Measurements from ENCODE around the gene ZNF322.

Gene ZNF322

DNA sequence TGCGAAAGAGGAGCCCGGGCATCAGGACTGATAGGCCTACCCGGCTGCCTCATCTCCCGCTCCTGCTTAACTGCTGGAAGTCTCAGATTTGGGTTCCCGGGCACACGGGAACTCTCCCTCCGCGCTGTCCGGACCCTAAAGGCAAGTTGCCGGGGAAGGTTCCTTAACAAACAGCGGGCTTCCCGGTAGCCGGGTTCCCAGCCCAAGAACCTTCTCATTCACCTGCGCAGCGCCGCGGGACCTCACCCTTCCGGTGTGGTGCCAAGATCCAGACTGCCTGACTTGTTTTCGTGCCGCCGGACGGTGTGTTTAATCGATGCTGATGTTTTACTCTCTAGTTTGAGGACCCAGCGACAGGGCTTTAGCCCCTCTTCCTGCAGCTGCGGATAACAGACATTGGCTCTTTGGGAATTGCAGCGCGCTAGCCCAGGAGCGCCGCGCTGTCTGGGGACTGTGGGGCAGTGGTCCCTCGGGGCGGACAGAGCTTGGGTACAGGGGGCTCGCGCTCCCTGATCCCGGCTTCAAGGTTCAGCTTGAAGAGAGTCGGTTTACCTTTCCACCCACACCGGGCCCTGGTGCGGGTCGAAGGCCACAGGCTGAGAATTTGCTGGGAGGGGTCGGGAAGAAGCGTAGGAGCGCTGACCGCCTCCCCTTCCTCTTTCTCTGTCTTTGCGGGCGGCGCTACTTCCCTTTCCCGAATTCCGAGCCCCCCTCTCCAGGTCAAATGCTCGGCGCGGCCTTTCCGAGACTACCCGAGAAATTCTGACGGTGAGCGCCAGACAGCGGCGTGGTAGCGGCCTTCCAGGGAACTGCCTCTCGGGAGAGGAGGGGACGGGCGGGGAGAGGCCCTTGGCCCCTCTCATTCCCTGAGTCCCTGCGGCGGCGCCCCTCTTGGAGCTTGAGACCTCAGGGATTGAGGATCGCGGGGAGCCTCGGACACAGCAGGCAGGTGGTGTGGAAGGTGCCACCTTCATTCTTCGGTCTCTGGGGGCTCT lies 45.6 kb downstream of the ZNF322 start:
- no peak for FAIRE-seq

GRCh38 chr6:26613201-26613600 lies 46.3 kb downstream of the ZNF322 start:
- no peak for FAIRE-seq

DNA sequence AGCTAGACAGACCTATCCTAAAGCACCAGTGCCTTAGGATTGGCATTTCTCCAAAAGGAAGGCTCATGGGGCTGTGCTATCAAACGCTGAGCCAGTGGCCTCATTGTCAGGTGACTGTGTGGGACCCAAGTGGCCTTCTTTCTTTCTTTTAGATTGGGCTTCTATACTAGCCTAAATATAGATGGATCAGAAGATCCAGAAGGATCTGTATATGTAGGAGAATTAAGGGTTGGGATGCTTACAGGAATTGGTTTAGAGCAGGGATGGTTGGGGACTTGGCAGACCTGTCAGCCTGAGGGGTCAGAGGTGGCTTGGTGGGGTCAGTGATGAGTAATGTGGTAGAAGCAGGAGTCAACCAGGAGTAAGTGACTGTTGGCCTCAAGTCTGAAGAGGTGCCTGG lies 47.9 kb downstream of the ZNF322 start:
- FAIRE-seq, result no peak

DNA sequence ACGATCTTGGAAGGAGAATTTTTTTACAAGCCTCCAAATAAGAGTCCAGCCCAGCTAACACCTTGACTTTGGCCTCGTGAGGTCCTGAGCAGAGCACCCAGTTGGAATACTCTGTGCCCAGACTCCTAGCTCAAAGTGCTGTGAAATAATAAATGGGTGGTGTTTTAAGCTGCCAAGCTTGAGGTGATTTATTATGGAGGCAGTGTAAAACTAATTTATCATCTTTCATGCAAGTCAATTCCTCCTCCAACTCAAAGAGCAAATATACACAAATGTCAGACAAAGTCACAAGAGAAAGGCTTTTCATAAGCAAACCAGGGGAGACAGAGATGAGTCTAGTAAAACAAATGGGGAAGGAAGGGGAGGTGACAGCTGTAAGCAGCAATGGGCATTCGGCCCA lies 50.1 kb downstream of the ZNF322 start:
- no peak for FAIRE-seq

DNA sequence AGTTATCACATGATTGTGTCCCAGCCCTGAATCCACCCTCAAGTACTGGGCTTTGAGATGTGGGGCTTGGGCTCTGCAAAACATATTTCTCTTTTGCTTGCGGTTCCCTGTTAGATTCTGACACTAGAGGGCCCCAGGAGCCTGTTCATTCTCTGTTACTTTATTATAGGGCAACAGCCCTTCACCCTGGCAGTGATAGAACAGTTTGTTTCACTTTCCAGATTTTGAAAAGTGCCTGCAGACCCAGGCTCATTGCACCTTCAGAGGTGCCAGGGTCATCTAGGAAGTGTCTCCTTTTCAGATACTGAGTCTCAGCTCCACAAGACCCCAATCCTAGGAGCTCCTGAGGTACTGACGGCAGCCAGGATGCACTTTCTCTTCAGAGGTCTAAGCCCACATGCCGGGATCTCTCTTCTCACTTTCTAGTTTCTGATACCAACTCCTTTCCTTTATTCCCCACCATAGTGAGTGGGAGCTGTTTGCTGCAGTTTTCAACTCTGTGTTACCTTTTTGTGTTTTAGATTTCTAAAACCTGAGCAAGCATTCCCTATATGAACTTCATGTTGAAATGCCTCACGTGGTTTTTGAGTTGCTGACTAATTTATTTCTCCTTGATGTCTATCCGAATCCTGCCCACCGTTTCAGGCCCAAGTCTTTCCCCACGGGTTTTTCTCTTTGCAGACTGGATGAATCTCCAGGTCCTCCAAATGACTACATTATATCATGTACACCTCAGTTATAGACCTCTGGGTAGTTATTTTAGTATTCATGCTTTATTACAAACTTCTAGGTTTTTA lies 51.9 kb downstream of the ZNF322 start:
- FAIRE-seq, result no peak

GRCh38 chr6:26604797-26605196 lies 54.7 kb downstream of the ZNF322 start:
- no peak for FAIRE-seq

DNA sequence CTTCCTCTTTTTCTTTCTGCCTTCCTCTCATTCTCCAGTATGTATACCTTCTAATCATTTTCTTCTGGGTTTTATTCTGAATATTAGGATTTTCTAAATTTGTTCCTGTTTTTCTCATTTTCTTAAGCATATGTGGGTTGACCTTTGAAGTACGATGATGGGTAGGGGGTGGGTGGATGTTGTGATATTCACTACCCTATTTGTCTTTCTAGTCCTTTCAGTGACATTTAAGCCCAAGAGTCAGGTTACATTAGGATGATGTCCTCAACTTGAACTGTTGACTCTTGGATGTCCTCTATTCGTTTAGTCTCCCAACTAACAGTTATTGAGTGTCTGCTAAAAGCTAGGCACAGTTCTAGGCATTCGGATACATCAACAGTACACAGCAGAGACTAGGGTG lies 55.5 kb downstream of the ZNF322 start:
- FAIRE-seq, result no peak

GRCh38 chr6:26602262-26602661 lies 57.3 kb downstream of the ZNF322 start:
- no peak for FAIRE-seq

- no peak for FAIRE-seq
Observed at GRCh38 chr6:26600759-26601158, 58.8 kb downstream of the ZNF322 start.

DNA sequence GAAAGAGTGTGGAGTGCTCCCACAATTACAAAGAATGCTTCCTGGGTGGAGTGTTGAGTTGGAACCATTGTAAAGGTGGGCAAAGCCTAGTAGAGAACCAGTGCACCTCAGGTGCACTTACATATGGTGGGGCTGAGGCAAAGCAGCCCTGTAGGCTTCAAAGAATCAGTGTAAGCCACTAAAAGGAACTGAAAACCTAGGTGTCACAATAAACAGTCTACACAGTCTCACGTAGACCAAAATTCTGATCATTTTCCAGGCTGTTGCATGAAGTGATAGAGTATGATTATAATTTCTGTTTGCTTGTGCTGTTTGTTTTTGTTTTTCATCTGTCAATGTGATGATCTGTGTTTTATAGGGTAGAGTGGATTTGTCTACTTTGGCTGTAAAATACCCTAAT lies 60.0 kb downstream of the ZNF322 start:
- FAIRE-seq, result no peak

GRCh38 chr6:26599134-26599533 lies 60.4 kb downstream of the ZNF322 start:
- no peak for FAIRE-seq

GRCh38 chr6:26598267-26598666 lies 61.3 kb downstream of the ZNF322 start:
- FAIRE-seq, result no peak

GRCh38 chr6:26597821-26598220 lies 61.7 kb downstream of the ZNF322 start:
- FAIRE-seq, result no peak

- no peak for FAIRE-seq
Observed at GRCh38 chr6:26597389-26597766, 62.2 kb downstream of the ZNF322 start.

DNA sequence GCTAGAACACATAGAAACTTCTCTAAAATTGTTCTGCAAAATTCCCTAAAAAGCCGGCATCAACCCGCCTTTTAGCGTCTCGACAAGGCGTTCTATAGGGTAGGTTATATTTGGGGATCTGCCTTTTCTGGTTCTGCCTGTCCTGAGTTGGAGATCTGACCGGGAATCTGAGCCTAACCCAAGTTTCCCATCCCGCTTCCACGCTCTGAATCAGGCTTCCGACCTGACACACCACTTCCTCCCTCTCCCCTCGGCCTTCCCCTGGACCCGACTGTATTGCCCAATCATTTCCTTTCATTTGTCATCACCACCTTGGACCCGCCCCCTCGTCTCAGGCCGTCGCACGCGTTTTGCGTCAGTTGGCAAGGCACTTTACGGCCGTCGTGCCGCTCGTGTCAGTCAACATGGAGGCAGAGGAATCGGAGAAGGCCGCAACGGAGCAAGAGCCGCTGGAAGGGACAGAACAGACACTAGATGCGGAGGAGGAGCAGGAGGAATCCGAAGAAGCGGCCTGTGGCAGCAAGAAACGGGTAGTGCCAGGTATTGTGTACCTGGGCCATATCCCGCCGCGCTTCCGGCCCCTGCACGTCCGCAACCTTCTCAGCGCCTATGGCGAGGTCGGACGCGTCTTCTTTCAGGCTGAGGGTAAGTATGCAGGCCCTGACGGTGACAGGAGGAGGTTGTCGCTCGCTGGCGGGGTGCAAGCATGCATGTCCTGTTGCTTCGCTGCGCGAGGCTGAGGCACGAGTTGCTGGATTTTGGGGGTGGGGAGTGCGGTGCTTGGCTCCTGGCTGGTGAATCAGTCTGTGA lies 62.8 kb downstream of the ZNF322 start, which contains the start of gene ABT1:
Gene ABT1, plus strand, starts transcription at position 375 of the 810 bp plus-strand sequence. Its CDS starts 30 bp downstream, at position 405.
- peak; percentile 75 for FAIRE-seq

GRCh38 chr6:26595669-26596269 lies 63.8 kb downstream of the ZNF322 start:
- FAIRE-seq, result no peak

GRCh38 chr6:26594730-26595632 lies 64.6 kb downstream of the ZNF322 start:
- no peak for FAIRE-seq

DNA sequence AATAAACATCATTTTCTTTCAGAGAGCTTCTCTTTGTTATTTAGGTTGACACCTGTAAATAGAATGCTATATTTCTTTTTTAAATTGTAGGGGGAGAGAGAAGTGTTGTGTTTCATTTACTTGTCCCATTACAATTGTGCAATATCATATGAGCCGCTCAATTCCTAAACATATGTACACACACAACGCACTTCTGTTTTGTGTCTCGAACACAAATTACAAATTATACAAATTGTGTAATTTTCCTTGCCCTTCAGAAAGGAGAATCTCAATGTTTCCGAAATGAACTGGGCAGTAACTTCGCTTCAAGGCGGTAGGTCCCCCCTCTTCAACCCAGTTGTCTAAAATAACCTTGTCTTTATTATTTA lies 65.4 kb downstream of the ZNF322 start:
- no peak for FAIRE-seq

DNA sequence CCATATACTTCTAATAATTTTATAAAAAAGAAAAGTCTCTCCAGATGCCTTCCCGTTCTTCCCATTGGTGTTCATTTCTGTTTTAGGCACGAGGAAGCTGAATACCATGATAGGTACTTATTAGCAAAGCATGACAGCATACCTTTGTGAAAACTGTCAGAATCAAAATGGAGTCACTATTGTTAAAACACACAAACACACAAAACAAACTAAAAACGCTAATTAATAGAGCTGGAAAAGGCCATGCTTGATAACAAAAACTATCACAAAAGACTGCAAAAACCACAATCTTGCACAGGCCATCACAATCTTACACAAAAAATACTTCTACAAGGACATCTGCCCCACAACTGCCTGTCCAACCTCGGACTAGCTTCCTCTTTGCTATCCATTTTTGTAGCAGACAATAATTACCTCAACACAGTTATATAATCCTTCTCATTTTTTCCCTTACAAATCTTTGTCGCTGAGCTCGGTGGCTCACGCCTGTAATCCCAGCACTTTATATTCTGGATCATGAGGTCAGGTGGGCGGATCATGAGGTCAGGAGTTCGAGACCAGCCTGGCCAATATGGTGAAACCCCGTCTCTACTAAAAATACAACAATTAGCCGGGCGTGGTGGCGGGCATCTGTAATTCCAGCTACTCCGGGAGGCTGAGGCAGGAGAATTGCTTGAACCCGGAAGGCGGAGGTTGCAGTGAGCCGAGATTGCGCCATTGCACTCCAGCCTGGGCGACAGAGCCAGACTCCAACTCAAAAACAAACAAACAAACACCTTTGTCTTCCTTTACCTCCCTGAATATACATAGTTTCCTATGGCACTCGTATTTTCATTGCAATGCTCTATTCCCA lies 66.0 kb downstream of the ZNF322 start:
- no peak for FAIRE-seq

DNA sequence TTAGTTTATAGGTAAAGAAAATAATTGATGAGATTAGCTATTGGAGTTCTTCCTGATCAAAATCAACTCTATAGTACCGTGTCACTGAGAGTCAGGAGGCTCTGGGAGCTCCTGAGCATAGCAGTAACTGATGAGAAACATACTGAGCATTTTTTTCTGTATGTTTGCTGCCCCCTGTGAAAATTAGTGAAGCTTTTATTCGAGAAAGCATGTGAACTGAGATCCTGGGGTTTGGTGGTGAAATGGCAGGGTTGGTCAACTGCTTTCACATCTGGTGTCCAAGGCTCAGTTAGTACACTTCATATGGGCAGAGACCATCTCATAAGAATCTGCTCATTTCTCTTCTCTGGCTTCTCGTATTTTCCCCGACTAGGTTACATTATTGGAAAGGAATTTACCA lies 66.9 kb downstream of the ZNF322 start:
- FAIRE-seq, result no peak
